MG63 (cell line): ENCODE results near the gene ZFHX2. TPM values are rescaled to one million over a fixed set of nuclear protein-coding genes. Genes with fewer than 3 reads are reported as not detected.

Experiments
- DNase-seq: peaks from one replicate; pipeline ENCODE4 v3.0.0-alpha.2; 2020
- H3K27me3 ChIP-seq: fragments of 250-450 bp; sonication (Bioruptor Pico); 2 replicates; pipeline ENCODE4 v1.5.1; 2020; ENCODE audit warnings: mild to moderate bottlenecking, moderate library complexity
- H3K36me3 ChIP-seq: fragments of 250-450 bp; sonication (Bioruptor Pico); 2 replicates; pipeline ENCODE4 v1.5.1; 2020; ENCODE audit warnings: mild to moderate bottlenecking, moderate library complexity
- H3K4me3 ChIP-seq: fragments of 250-450 bp; sonication (Bioruptor Pico); 2 replicates; pipeline ENCODE4 v1.5.1; 2020; ENCODE audit warnings: mild to moderate bottlenecking, moderate library complexity
- H3K9me3 ChIP-seq: fragments of 250-450 bp; sonication (Bioruptor Pico); 2 replicates; pipeline ENCODE4 v1.5.1; 2020; ENCODE audit warnings: mild to moderate bottlenecking, moderate library complexity
- total RNA-seq: library from RNA; depleted of rRNA; stranded (reverse); fragments of >200 nt; shearing (Covaris generic); gene quantifications from 2 replicates; pipeline ENCODE4 v1.2.3, GENCODE V29; 2014; ENCODE audit warnings: low replicate concordance

Gene ZFHX2
- total RNA-seq, 1 experiment from 2014 or later, result not detected

DNA sequence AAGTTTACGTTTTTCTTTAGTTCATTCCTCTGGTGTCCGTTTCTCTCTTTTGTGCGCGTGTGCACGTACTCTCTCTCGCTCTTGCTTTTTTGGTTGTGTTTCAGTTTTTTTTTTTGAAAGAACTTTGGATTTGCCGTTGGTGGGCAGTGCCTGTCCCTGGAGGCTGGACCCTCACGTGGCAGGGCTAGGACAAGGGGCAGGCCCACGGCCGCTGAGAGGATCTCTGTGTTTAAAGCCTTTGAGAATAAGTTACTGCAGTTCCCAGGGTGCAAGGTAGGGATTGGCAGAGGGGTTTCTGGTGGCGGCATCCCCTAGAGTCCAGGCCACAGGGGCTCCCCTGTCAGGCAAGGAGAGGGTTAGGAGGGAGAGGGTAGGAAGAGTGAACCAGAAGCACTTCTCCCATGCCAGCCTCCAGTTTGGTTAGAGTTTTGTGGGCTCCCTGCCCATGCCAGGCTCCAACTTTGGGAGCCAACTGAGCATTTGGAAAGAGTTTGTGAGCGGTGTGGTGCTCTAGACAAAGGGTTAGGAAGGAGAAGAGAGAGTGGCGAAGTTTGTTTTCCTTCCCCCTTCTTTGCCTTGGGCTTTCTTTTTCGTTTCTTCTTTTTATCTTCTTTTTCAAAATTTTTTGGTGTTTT lies 30.5 kb downstream of the ZFHX2 start:
- Histone ChIP-seq H3K36me3 (no peaks in the 10 kb centered on the region), H3K4me3 (no peak overlapping the region), H3K27me3 (no peaks in the 10 kb centered on the region), H3K9me3 (no peaks in the 10 kb centered on the region)
- no peak for DNase-seq

DNA sequence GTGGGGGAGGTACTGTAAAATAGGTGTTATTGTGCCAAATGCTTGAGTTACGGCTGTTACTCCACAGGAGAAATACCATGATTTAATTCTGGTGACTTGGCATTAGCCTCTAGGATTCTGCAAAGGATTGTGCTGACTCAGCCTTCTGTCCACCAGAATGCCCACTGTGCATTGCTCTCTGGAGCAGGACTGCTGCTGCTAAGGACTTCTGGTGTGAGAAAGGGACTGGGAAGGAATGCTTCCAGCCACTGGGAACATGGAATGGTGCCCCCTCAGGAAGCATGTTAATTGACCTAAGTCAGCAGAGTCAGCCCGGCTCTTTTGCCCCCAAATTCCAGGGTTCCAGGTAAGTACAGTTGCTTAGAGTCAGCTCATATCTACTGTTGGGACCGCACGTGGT lies 32.9 kb downstream of the ZFHX2 start:
- no peak for DNase-seq
- Histone ChIP-seq H3K4me3 (no peak overlapping the region), H3K9me3 (no peaks in the 10 kb centered on the region), H3K27me3 (no peaks in the 10 kb centered on the region), H3K36me3 (no peaks in the 10 kb centered on the region)

DNA sequence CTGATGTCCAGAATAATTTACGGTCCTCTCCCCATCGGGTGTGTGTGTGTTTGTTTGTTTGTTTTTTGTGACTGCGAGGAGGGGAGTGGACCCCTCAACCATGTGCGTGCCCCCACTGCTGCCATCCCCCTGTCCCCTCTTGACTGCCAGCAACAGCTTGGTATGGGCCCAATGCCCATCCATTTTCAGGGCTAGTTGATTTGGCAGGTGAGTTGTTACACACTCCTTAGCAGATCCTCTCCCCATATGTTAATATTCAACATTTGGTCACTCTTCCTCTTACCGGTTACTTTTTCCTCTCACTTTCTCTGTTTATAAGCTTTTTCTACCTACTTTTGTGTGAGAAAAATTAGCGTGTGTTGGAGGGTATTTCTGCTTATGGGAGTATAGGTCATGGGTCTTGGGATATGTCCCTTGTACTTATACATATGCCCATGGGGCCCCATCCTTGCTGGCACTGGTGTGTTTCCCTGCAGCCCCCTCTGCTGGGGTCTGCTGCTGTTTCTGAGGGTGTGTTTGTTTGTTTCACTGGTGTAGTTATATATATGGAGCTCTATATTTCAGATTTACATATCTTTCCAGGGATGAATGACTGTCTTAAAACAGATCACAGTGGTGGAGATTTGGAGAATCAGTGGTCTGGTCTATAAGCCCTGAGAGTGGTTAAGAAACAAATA lies 33.8 kb downstream of the ZFHX2 start:
- Histone ChIP-seq H3K4me3 (no peak overlapping the region), H3K36me3 (no peaks in the 10 kb centered on the region), H3K9me3 (no peaks in the 10 kb centered on the region), H3K27me3 (no peaks in the 10 kb centered on the region)
- DNase-seq, result no peak

DNA sequence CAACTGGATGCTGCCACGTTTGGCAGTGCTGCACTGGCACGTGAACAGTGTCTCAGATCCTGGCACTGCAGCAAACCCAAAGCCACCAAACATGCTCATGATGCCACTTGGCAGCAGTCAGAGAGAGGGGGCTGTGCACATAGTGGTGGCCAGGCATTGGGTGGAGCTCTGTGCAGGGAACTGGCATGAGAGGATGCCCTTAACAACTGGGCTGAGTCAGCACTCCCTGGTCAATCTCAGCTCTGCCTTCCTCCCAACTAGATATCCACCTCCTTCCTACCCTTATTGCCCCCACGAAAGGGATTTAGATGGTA lies 37.0 kb downstream of the ZFHX2 start:
- no peaks in the 10 kb centered on the region for H3K9me3 ChIP-seq
- no peaks in the 10 kb centered on the region for H3K36me3 ChIP-seq
- no peaks in the 10 kb centered on the region for H3K27me3 ChIP-seq
- H3K4me3 ChIP-seq, result no peak overlapping the region
- peak; percentile 26 for DNase-seq

DNA sequence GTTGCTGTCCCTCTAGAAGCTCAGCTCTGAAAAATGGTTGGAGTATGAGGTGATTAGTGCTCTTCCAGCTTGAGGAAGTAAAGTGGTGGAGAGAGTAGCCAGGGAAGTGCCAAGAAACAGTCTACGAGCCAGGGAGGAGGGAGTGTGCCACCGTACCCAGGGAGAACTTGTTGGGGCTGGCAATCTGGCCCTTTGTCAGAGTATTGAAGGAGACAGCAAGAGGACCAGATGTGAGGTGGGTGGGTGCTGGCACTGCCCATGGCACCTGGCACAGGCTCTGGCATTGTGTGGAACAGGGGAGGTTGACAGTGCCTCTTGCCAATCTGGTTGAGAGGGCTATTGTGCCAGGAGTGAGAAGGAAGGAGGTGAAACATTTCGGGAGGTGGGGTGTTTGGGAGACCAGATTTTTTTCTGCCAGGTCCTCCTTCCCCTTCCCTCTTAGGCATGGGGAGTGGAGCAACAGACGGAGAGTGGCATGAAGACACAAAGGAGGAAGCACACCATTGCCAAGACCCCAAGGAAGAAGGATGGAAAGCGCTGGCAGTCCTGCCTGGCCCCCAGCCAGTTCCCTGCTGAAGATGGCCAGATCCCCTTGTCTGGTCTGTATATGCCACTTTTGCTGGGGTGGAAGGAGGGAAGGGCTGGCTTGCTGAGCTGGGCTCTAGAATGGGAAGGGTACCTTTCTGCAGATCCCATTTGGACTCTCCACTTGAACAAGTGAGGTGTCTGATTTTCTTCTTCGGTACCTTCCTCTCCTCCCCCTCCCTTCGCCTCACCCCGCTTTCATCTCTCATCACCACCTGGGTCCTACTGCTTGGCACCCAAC lies 37.5 kb downstream of the ZFHX2 start:
- DNase-seq, result peak; percentile 21
- H3K9me3 ChIP-seq, result no peaks in the 10 kb centered on the region
- H3K27me3 ChIP-seq, result no peaks in the 10 kb centered on the region
- H3K4me3 ChIP-seq, result no peak overlapping the region
- H3K36me3 ChIP-seq, result no peaks in the 10 kb centered on the region

DNA sequence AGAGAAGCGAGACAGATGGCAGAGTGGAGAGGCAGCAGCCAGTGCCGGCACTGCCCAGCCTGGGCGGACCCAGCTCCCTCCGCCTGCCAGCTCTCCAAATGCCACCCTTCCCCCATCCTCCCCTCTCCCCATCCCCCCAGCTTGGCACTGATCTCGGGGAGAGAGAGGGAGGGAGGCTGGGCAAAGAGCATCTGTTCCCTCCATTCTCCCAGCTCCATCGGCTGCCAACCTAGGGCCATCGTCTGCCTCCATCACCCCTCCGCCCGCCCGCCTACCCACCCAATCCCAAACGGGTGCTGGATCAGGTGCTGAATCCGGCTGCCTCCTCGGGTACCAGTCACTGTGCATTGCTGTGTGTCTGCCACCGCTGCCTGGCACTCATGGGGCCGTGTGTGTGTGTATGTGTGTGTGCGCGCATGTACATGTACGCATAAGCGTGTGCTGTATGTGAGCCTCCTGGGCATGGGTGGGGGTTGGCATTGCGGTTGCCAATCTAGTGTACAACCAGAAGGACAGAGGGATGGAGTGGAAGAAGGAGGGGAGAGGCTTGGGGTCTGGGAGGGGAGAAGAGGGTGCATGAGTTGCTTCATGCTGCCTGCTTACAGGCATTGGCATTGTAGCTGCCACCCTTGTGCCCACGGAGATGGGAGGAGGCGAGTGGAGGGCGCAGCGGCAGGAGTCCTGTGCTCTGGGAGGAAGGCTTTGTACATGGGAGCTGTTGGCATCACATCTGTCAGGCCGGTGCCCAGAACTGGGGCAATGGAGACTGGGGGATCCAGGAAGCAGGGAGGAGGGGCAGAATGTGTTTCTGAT lies 38.4 kb downstream of the ZFHX2 start:
- no peaks in the 10 kb centered on the region for H3K9me3 ChIP-seq
- H3K27me3 ChIP-seq, result no peaks in the 10 kb centered on the region
- no peak overlapping the region for H3K4me3 ChIP-seq
- no peaks in the 10 kb centered on the region for H3K36me3 ChIP-seq
- DNase-seq, result no peak

DNA sequence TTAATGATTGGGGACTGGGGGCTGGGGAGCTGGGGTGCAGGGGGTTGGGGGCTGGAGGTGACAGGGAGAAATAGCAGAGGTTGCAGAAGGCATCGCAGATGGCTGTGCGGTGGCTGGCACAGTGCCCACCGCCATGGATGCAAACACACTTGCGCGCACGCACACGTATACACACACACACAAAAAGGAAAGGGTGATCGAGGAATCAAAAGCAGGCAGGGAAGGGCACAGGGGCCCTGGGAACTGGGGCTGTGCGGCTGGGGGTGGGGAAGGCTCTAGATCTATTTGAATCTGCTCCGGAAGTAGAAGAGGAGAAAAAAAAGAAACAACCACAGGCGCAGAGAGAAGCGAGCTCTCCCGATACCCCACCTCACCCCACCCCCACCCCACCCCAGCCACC lies 39.4 kb downstream of the ZFHX2 start:
- Histone ChIP-seq H3K36me3 (no peaks in the 10 kb centered on the region), H3K9me3 (no peaks in the 10 kb centered on the region), H3K4me3 (no peak overlapping the region), H3K27me3 (no peaks in the 10 kb centered on the region)
- DNase-seq, result no peak

DNA sequence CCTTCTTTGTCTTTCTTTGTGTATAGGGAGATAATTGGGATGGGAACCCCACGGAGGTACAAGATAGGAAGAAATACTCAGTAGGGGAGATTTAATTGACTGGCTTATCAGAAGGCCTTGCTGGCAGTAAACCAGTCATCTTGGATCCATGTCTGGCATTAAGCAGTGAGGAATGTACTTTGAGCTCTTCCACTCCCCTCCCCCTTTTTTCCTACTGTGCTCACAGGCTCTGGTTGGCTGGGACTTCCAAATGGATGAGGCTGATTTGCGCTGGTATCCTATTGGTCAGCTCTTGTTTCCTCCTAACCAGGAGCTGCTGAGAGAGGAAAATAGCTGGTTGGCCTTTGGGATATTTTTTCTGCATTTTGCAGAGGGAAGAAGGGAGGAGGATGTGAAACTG lies 57.3 kb downstream of the ZFHX2 start:
- Histone ChIP-seq H3K36me3 (no peaks in the 10 kb centered on the region), H3K27me3 (no peaks in the 10 kb centered on the region), H3K9me3 (no peaks in the 10 kb centered on the region), H3K4me3 (no peak overlapping the region)
- no peak for DNase-seq

DNA sequence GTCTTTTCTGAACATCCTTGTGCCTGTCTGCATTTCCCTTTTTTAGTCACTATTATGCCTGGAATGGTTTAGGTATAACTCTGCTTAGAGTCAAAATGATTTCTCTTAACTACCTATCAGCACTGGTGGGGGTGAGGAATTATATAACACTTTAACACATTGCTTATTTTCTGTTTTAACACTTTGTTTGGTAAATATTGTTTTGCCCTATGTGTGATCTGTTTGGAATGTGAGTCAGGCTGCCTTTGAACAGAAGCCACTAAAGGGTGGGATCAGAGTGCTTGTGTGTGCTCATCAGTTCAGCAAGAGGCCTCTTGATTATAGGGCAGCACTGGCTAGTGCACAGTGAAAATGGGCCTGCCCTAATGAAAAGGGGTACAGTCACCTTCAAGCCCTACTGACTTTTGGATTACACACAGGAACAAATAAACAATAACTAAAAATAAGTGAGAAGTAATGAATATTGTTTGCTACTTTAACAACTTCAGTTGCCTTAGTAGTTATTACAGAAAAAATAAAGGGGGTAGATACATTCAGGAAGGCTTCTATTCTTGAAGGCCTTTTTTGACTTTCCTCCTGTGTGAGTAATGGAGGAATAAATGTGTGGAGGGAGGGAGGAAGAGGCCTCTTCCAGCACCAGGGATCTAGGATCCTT lies 58.8 kb downstream of the ZFHX2 start:
- DNase-seq, result no peak
- Histone ChIP-seq H3K4me3 (no peak overlapping the region), H3K36me3 (no peaks in the 10 kb centered on the region), H3K9me3 (no peaks in the 10 kb centered on the region), H3K27me3 (no peaks in the 10 kb centered on the region)

DNA sequence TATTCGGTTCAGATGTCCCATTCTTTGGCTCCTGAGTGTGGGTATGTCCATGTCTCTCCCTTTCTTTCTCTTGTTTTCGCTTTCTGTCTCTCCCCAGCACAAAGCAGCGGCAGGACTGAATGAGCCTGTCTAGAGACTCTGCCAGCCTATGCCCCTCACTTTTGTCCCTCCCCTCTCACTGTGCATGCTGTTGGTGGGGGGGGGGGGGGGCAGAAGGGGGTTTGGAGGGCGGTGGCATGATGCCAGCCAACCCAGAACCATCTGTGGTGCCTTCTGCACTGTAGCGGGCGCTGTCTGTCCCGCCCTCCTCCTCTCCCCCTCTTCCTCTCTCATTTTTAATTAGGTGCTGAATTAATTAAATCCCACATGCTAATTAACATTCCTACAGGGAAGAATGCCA lies 64.3 kb downstream of the ZFHX2 start:
- Histone ChIP-seq H3K4me3 (no peak overlapping the region), H3K9me3 (no peaks in the 10 kb centered on the region), H3K36me3 (no peaks in the 10 kb centered on the region), H3K27me3 (no peaks in the 10 kb centered on the region)
- DNase-seq, result no peak

DNA sequence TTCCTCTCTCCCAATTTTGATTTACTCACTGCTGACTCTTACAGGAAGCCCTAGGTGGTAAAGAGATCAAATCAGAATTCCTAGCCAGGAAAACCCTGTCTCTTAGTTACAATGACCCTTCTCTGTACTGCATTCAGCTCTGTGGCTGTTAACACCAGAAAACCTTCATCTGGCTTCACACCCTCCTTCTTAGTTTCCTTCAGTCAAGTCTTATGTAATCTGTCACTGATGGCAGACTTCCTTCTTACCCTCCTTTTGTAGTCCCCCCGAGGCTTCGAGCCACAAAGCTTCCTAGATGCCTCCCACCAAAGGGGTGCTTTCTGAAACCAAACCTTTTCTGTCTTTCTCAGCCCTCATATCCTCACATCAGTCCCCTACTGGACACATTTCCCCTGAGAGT lies 65.5 kb downstream of the ZFHX2 start:
- no peaks in the 10 kb centered on the region for H3K27me3 ChIP-seq
- H3K36me3 ChIP-seq, result no peaks in the 10 kb centered on the region
- H3K9me3 ChIP-seq, result no peaks in the 10 kb centered on the region
- H3K4me3 ChIP-seq, result no peak overlapping the region
- no peak for DNase-seq

DNA sequence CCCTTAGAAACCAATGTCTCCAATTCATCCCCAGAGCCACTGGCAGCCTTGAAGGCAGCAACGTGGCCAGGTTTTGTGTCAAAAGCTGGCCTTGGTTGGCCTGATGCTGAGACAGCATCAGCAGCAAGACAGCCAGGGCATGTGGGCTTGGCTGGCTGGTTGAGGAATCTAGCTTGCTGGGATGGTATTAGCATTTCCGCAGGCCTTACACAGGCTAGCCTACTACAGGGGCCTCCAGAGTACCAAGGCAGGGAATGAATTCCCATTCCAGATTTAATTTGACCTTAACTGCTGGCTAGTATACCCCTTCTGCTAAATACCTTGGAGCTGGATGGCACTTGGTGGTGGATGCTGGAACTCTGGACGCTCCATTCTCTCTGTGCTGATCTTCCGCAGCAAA lies 66.2 kb downstream of the ZFHX2 start:
- H3K27me3 ChIP-seq, result no peaks in the 10 kb centered on the region
- DNase-seq, result no peak
- H3K9me3 ChIP-seq, result no peaks in the 10 kb centered on the region
- no peak overlapping the region for H3K4me3 ChIP-seq
- no peaks in the 10 kb centered on the region for H3K36me3 ChIP-seq

DNA sequence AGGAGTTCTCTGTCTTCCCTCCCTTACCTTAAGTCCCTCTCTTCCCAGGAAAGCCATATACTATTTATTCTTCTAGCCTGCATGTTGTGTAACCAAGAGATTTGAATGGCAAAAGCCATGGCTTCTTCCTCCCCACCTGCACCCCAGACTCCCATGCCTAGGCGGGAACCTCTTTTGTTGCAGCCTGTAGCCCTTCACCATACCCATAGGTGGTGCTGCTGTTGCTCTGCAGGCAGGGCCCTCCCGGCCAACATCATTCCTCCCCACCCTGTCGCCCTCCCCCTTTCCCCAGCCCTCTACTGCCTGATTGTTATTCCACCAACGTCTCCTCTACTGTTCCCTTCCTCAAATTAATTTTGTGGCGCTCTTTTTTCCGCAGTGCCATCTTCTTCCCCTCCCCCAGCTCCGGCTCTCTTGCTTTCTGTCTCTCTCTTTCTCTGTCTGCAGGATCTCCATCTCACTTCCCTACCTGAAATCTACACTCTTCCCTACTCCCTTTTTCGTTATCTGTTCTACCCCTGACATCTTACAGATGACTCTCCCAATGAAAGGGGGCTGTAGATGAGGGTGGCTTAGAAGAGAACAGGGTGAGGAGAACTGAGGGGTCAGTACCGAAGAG lies 68.2 kb downstream of the ZFHX2 start:
- Histone ChIP-seq H3K9me3 (no peaks in the 10 kb centered on the region), H3K4me3 (no peak overlapping the region), H3K27me3 (no peaks in the 10 kb centered on the region), H3K36me3 (peaks cover 4% of the 10 kb centered on the region; the same call in 1 of the 2 replicates)
- no peak for DNase-seq

DNA sequence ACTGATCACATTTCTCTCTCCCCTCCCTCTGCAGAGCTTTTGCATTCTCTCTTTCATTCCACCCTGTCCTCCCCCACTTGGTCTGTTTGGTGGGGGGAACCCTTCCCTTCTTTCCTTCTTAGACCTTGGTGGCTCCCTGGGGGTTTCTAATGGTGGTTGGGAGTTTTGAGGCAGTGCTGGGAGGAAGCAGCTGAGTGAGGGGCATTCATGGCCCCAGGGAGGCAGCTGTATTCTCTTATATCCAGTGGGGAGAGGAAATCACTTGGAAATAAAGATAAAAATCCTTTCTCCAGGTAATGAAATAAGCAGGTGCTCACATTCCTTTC lies 68.8 kb downstream of the ZFHX2 start:
- no peak for DNase-seq
- H3K36me3 ChIP-seq, result peaks cover 4% of the 10 kb centered on the region; the same call in 1 of the 2 replicates

DNA sequence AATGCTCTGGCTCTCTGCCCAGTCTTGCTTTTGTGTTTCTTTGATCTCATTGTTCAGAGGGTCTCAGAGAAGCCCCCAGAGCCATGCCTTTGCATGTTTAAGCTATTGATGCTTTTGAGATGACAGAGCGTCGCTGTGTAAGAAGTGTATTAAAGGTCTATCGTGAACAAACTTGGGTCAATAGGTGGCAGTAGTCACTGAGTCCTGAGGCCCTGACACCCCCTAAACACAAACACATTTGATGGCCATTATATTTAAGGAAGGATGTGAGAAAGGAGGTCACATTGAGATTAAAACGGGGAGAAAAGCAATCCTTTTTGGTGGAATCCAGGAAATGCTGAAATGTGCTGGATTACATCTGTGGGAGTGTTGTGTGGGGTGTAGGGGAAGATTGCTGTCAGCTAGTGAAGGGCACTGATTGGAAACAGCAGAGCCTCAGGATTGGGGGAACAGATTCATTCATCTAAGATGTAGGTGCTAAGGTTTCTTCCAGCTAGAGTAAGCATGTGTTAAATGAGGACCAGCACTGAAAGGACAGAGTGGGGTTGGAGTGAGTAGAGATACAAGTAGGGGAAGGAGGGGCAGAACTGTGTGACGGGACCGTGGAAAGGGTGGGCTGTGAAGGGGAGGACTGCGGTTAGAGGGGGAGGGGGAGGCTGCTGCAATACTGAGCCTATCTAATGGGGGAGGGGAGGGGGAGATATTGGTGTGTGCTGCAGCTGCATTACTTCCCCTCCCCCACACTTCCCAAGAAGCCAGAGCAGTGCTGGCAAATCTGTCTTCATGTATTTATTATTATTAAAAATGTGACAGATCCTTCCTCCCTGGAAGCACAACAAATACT lies 69.4 kb downstream of the ZFHX2 start:
- DNase-seq, result no peak
- Histone ChIP-seq H3K9me3 (no peaks in the 10 kb centered on the region), H3K4me3 (no peak overlapping the region), H3K36me3 (peaks cover 4% of the 10 kb centered on the region; the same call in 1 of the 2 replicates), H3K27me3 (no peaks in the 10 kb centered on the region)

More for the DNA sequence above, 68.8 kb downstream of the ZFHX2 start:
- H3K4me3 ChIP-seq, result no peak overlapping the region
- H3K27me3 ChIP-seq, result no peaks in the 10 kb centered on the region
- no peaks in the 10 kb centered on the region for H3K9me3 ChIP-seq
